Stimulated activated CD4-positive, alpha-beta T cell treated with anti-CD3 and anti-CD28 coated beads, Interleukin-2, amount 100 ng/mL, for 24 hours (primary cell): ENCODE measurements around the gene ZBTB24.

ENCODE experiments used
- DNase-seq, 2 donors: peaks; one replicate each; pipeline ENCODE4 v3.0.0-alpha.2; 2020

The ZBTB24 gene

GRCh38 chr6:109498052-109498451 lies 15.0 kb upstream of the ZBTB24 start:
- DNase-seq = no peak

- no peak for DNase-seq
Measured at GRCh38 chr6:109496036-109496772, 13.2 kb upstream of the ZBTB24 start.

GRCh38 chr6:109493865-109494264 lies 10.8 kb upstream of the ZBTB24 start:
- no peak for DNase-seq

GRCh38 chr6:109491207-109491938 lies 8.4 kb upstream of the ZBTB24 start:
- DNase-seq = no peak

- no peak for DNase-seq
Measured at GRCh38 chr6:109490713-109491112, 7.7 kb upstream of the ZBTB24 start.

GRCh38 chr6:109488001-109488400 lies 5.0 kb upstream of the ZBTB24 start:
- DNase-seq = no peak

- no peak for DNase-seq
Measured at GRCh38 chr6:109486068-109486467, 3.0 kb upstream of the ZBTB24 start.

GRCh38 chr6:109485266-109485935 lies 2.4 kb upstream of the ZBTB24 start:
- no peak for DNase-seq

- DNase-seq = no peak
Measured at GRCh38 chr6:109484122-109484521, 1.1 kb upstream of the ZBTB24 start.

GRCh38 chr6:109483735-109484057 lies 677 bp upstream of the ZBTB24 start:
- DNase-seq = no peak

- no peak for DNase-seq
Measured at GRCh38 chr6:109480993-109481480, 2.0 kb downstream of the ZBTB24 start.

- no peak for DNase-seq
Measured at GRCh38 chr6:109478841-109479624, 4.0 kb downstream of the ZBTB24 start.

GRCh38 chr6:109478222-109478805 lies 4.7 kb downstream of the ZBTB24 start:
- no peak for DNase-seq

- no peak for DNase-seq
Measured at GRCh38 chr6:109477725-109478124, 5.3 kb downstream of the ZBTB24 start.

- DNase-seq = no peak
Measured at GRCh38 chr6:109477184-109477583, 5.8 kb downstream of the ZBTB24 start.

- DNase-seq = no peak
Measured at GRCh38 chr6:109475625-109476024, 7.4 kb downstream of the ZBTB24 start.

- no peak for DNase-seq
Measured at GRCh38 chr6:109474995-109475394, 8.0 kb downstream of the ZBTB24 start.

- peak in 1 of 2 donors; percentile 13 for DNase-seq
Measured at GRCh38 chr6:109473120-109473519, 9.9 kb downstream of the ZBTB24 start.

GRCh38 chr6:109472132-109472995 lies 10.7 kb downstream of the ZBTB24 start:
- peak in 1 of 2 donors; percentile 14 for DNase-seq

GRCh38 chr6:109471105-109471810 lies 11.8 kb downstream of the ZBTB24 start:
- DNase-seq = peak in 1 of 2 donors; percentile 6
